CD4-positive, alpha-beta T cell treated with Interferon alpha-2 for 1 hour (primary cell): ENCODE results near the gene CTNNA2.

ENCODE experiments used
- DNase-seq, 2 donors: peaks; one replicate each; pipeline ENCODE4 v3.0.0-alpha.2; 2020 to 2022

Gene CTNNA2

GRCh38 chr2:79793006-79793405 is 280.2 kb downstream of the CTNNA2 start:
- no peak for DNase-seq

DNA sequence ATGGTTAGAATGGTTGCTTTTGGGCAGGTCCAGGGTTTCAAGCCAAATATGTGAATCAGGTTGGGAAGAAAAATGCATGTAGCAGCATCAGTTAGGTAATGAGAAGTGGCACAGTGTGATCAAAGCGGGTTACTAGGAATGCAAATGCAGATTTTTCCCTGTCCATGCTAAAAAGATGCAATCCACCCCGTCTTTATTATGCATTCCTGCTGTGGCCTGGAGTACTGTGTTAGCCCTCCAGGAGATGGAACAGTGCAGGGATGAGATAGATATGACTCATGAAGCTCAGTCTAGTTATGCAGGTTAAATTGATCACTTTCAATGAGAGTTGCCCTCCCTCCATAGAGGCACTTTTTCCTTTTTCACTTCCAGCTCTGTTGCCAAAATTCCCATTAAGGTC is 283.8 kb downstream of the CTNNA2 start:
- DNase-seq = no peak

DNA sequence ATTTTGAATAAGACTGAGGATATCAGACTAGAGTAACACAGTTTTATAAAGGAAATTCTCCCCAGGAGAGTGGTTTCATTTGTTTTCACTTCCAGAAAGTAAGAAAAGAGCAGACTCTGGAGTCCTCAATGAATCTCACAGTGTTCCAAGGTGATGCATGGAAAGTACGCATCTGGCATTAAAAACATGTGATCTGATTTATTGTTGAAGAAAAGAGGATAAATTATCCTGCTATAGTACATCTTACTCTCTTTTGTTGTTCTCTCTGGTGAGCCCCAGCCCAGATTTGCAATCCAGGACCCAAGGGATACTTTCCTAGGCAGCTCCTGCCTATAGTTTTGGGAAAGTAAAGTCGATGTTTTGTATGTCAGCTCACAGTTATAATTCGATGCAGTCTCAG is 285.9 kb downstream of the CTNNA2 start:
- no peak for DNase-seq

DNA sequence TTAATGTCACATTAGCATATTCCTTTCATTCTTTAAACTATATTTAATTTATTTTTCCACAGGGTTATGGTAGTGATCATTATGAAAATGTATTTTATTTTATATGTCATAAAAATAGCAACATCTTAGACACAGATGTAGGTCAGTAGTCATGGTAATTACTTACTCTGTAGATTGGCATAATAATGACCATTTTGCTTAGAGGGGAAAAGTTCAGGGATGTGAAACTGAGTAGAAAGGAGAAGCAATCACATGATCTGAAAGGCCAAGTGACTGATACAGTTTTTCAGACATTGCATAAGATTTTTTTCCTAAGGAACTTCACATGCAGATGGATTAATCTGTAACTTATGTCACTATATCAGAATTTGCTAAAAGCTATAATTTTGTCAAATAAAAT is 286.9 kb downstream of the CTNNA2 start:
- no peak for DNase-seq

DNA sequence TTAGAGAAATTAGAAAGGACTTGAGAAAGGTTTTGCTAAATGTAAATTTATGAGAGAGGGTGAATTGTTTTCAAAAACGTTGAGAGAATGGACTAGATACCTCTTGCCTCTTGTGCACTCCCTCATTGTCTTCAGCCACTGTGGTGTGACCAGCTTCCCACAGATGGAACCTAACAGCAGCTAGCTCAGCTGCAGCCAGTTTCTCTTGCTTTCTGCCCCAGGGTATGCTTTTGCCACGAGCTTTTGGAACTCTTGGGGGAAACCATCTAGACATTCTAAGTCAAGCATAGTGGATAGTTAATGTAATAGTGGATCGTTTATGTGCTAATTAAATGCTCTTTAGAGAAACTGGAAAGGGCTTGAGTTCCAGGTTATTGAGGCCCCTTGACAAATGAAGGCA is 288.2 kb downstream of the CTNNA2 start:
- no peak for DNase-seq

DNA sequence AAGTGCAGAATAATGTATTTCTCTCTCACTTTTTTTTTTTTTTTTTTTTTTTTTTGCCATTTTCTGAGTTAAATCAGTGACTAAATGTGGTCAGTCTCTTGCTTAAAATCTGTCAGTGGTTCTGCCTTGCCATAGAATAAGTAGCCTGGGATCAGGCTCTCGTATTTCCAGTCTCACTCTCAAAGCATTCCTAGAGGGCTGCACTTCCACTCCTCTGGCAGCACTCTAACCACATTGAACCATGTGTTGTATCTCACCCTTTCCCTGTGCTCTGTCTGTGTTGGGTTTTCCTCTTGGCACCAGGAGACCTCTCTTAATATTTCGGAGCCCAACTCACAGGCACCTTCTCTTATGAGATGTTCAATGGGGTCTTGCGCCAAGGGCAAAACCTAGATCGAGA is 304.4 kb downstream of the CTNNA2 start:
- no peak for DNase-seq

DNA sequence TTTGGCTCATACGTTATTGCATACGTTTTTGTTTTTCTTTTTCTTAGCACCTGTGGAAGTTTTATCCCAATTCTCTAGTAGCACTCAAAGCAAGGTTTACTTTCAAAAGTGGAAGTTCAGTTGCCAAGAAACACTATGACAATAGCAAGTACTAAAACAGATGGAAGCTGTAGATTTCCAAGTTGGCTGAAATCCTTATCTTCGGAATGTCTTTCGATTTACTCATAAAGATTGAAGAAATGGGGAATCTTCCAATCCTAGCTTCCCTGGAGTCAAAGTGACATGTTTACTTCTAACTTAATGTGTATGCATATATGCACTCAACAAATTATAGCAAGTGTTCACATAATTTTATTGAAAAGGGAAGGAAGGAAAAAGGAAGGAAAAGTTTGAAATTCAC is 307.4 kb downstream of the CTNNA2 start:
- no peak for DNase-seq

DNA sequence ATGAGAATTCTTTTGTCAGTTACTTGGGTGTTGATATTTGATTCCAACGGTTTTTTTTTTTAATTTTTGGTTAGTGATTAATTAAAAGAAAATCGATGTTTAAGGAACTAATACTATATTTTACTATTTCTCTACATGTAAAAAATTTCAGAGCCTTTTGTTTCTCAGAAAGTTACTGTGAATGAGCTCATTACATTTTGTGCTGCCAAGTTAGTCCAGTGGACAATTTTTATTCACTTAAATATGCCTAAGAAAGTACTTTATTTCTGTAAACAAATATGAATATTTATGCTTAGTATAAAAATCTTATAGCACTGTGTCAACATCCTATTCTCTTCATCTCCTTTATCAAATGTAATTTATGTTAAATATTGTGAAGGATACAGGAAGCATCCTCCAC is 309.3 kb downstream of the CTNNA2 start:
- no peak for DNase-seq

DNA sequence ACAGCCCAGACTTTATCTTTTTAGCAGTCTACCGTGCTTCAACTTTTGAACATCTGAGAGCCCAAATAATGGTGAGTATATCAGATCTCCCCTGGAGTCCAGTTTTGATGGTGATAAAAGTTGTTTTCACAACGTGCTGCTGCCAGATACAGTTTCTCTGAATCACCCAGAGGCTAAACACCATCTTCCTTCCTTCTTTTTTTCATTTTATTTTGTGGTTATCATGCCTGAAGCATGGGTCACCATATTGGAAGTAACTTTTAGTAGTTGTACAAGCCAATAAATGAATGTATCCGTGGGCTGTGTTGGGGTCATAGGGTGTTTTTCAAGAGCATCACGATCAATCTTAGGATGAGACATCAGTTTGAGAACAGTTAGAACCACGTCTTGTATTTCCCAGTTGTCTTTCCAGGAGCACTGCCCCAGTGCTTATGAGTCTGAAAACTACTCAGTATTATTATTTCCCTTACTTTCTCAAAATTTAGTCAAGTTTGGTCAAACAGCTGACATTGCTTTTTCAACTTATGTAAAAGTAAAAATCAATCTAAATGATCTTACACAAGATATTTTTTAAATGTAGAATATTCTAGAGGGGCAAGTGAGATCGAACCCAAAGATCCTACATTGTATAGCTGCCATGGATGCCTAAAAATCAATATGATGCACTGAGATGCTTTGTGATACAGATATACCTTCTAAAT is 311.4 kb downstream of the CTNNA2 start:
- DNase-seq = no peak

DNA sequence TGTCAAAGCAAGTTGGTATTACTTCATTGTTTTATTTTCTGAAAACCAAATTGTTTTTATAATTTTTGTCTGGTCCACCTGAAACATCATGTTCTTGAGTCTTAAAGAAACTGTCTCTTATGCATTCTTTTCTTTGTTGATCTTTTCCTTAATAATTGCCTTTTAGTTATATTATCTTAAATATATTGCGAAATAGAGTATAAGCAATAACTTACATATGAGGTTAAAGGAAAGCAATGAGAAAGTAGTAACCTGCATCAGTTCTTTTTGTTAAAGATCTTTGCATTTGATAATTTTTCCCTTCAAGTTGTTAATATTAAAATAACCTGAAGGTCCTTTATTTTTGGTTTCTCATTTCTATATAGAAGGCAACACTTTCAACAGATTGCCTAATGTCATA is 315.0 kb downstream of the CTNNA2 start:
- DNase-seq = no peak

DNA sequence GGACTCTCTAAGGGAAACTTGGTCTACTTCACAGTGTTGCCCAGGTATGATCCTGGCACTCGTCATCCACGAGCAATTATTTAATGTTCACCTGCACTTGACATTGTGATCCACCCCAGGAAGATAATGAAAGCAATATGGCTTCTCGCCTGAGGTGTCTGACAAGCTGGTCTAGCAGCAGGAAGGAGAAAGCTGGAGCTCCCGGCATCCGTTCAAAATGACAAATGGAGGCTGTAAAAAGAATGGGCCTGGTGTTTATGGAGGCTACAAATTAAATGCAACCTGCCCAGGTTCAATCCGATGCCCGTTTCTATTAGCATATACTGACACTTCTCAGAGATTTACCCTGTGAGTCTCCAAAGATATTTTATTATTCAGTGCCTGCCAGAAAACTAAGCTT is 317.6 kb downstream of the CTNNA2 start:
- no peak for DNase-seq

DNA sequence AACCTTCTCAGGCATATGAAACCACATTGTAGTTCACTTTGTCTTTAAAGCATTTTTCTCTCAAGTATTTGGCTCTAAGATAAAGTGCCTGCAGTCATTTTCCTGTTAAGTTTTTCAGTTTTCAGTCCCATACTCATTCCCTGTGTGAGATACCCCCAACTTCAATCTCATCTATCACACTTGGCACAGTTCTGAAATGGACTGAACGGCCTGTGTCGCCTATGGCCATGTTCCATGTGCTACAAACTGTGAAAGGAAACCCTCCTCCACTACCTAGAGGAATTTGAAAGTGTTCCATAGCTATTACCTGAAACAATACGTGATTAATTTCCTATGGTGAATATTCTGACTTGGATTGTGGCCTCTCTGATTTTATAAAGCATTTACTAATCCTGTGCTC is 319.1 kb downstream of the CTNNA2 start:
- no peak for DNase-seq

- DNase-seq = no peak
These were observed 319.8 kb downstream of the CTNNA2 start for GRCh38 chr2:79832511-79833234.

GRCh38 chr2:79833235-79833878 is 320.5 kb downstream of the CTNNA2 start:
- no peak for DNase-seq

DNA sequence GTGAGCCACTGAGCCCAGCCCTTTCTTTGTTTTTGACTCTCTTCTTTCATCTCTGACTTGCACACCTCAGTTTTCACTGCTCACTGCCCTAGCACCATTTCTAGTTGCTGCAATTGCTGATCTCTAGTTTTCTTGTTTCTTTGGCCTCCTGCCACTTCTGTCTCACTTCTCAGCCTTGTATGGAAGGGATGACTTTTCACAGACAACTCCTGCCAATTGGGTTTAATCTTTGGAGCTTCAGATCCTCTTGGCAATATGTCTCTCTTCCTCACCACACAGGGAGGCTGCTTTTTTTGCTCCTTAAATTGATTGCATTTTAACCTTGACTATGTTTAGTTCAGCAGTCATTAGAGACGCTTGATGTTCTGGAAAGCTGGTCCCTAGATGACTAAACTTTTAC is 323.1 kb downstream of the CTNNA2 start:
- DNase-seq = no peak

- DNase-seq = no peak
These were observed 331.2 kb downstream of the CTNNA2 start for GRCh38 chr2:79844011-79844410.

DNA sequence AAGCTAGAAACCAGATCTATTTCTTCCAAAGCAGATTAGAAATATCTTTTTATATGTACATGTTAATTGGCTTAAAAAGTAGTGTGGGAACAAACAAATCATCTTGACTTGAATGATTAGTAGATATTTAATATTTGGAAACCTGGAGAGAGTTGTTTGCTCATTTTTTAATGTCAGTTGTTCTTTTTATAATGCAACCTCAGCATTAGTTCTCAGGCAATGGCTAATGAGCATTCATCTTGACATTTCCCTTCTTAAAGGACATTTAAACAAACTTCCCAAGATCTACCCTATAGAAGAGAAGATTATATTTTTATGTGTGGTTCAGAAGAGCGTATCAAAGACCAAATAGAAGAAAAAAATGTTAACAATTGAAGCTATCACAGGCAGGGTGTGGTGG is 334.0 kb downstream of the CTNNA2 start:
- DNase-seq = no peak

DNA sequence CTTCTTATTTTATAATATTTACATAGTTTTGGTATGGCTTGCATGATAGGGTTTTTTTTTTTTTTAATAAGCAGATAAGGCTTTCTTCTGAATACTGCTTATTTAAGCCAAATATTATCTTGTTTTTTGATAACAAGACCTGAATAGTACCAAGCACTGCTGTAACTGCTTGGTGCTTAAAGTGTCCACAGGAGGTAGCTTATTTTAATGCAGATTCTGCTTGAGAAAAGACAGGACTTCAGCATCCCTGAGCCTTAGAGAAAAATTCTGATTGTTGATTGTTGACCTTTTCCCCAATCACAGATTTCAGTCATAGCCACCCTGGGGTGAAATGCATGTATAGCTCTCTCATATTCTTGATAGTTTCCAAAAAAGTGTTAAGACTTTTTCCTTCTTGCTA is 336.4 kb downstream of the CTNNA2 start:
- no peak for DNase-seq

- DNase-seq = no peak
These were observed 337.1 kb downstream of the CTNNA2 start for GRCh38 chr2:79849949-79850348.

GRCh38 chr2:79850912-79851311 is 338.1 kb downstream of the CTNNA2 start:
- DNase-seq = no peak

GRCh38 chr2:79855264-79856006 is 342.6 kb downstream of the CTNNA2 start:
- DNase-seq = no peak

- DNase-seq = no peak
These were observed 345.0 kb downstream of the CTNNA2 start for GRCh38 chr2:79857888-79858287.

- no peak for DNase-seq
These were observed 347.6 kb downstream of the CTNNA2 start for GRCh38 chr2:79860228-79861058.
